Measurements from ENCODE around the gene TMPRSS4.

GRCh38 chr11:118151431-118151830, 74.6 kb downstream of the TMPRSS4 start:
- TF ChIP-seq CTCF (IDR thresholded peaks at IDR 0.05; ENCODE audit: low read length) (no peak), EZH2 (IDR thresholded peaks at IDR 0.05; ENCODE audit: borderline replicate concordance, low read length) (no peak)
